H1 (cell line): ENCODE measurements around the gene RNF5. TPM values are rescaled to one million over a fixed set of nuclear protein-coding genes. Genes with fewer than 3 reads are reported as not detected.

Source experiments
- YY1 ChIP-seq: IDR thresholded peaks from 2 replicates; pipeline ENCODE4 v1.6.1; 2011; ENCODE audit warnings: low read depth, mild to moderate bottlenecking, low read length
- polyA plus RNA-seq, 7 experiments: library from polyadenylated mRNA; depleted of rRNA in 3 of 7; stranded (reverse) in 5 of 7; unstranded in 2 of 7; fragments of >200 nt in 5 of 7; fragments of 200-250 nt in 2 of 7; gene quantifications; 1 replicate in 5 of 7; 2 replicates in 1 of 7; 4 replicates in 1 of 7; pipeline versions ENCODE4 v1.2.1 to v1.2.3, GENCODE V29; 2011 to 2013; ENCODE audit warnings: missing spikeins in 2 of 7, mixed read lengths in 2 of 7
- total RNA-seq: library from RNA; stranded (reverse); fragmentation: NEBNext Ultra II Directional; extraction: Animal tissue kit (Norgen Biotek cat#: 25700); gene quantifications from 2 replicates; pipeline ENCODE4 v1.2.1, GENCODE V29; 2021
- TF ChIP-seq, protein P1 (sequence below): IDR thresholded peaks from 2 replicates; pipeline ENCODE4 v1.6.1; 2012; ENCODE audit warnings: inconsistent platforms

The RNF5 gene
- total and polyA plus RNA-seq, 2 of the 8 experiments (the other 6 are each of a cell fraction or from before 2014, with no cell fraction given) = 90.0 to 158 TPM

DNA sequence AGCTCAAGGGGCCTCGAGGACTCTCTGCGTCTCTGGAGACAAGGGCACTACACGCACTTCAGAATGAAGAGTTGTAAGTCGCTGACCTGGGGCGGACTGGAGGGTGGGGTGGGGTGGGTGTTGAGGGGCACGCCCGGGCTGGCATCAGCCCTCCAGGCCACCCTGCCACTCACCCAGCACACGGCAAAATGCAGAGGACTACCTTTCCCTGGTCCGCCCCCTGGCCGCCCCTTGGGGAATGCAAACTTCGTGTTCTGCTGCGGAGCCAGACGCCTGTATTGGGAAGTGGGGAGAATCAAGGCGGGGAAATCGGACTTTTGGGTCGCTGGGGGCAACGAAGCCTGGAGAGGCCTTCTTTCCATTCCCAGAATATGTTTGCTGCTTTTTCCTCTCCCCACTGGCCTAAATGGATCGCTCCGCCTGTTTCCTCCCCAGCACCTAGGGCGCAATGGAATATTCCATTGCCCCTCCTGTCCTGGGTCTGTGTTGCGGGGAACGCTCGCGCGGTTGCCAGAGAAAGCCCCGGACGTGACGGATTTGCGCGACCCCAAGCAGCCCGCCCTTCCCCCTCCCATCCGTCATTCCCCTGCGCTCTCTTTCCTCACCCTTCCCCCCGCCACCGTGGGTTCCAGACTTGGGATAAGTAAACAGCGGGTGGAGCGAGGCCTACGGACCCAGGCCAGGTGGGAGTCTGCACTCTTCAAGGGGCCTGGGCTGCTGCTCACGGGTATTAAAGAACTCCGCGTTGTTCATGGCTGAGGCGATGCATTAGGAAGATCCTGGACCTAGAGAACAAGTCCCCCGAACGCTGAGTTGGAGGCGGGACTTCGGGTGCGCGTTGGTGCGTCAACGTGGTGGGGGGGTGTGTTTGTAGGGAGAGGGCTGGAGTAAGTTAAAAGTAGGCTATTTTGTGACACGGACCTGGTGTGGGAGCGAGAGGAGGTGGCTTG, 24.4 kb upstream of the RNF5 start, which contains the start of gene PPT2 (continued):
- TF ChIP-seq, protein P1, sequence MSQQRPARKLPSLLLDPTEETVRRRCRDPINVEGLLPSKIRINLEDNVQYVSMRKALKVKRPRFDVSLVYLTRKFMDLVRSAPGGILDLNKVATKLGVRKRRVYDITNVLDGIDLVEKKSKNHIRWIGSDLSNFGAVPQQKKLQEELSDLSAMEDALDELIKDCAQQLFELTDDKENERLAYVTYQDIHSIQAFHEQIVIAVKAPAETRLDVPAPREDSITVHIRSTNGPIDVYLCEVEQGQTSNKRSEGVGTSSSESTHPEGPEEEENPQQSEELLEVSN = no peak
- 0 out of 2 replicates have a peak, but pooled peaks have one; percentile 9 for TF ChIP-seq YY1
